Measurements from ENCODE around the gene NUP37.

Gene NUP37

GRCh38 chr12:102059343-102059742 is 60.6 kb downstream of the NUP37 start:
- H3K4me3 ChIP-seq (ENCODE audit: low read depth, low read length), result no peak overlapping the region
- H3K27ac ChIP-seq (ENCODE audit: low read depth, low read length), result no peak overlapping the region
- no peaks in the 10 kb centered on the region for H3K36me3 ChIP-seq (ENCODE audit: control insufficient read depth, insufficient read depth, low read length)
- H3K27me3 ChIP-seq (ENCODE audit: control insufficient read depth, insufficient read depth, low read length), result no peaks in the 10 kb centered on the region
- no peaks in the 10 kb centered on the region for H3K9me3 ChIP-seq (ENCODE audit: control insufficient read depth, insufficient read depth, low read length)
- no peaks in the 10 kb centered on the region for H3K4me1 ChIP-seq (ENCODE audit: control insufficient read depth, insufficient read depth, low read length)
- no peak overlapping the region for H3K9ac ChIP-seq (ENCODE audit: low read depth, low read length)

GRCh38 chr12:102054345-102054744 is 65.6 kb downstream of the NUP37 start:
- Histone ChIP-seq H3K4me1 (ENCODE audit: control insufficient read depth, insufficient read depth, low read length) (no peaks in the 10 kb centered on the region), H3K9ac (ENCODE audit: low read depth, low read length) (no peak overlapping the region), H3K27ac (ENCODE audit: low read depth, low read length) (no peak overlapping the region), H3K27me3 (ENCODE audit: control insufficient read depth, insufficient read depth, low read length) (no peaks in the 10 kb centered on the region), H3K9me3 (ENCODE audit: control insufficient read depth, insufficient read depth, low read length) (no peaks in the 10 kb centered on the region), H3K36me3 (ENCODE audit: control insufficient read depth, insufficient read depth, low read length) (no peaks in the 10 kb centered on the region), H3K4me3 (ENCODE audit: low read depth, low read length) (no peak overlapping the region)

GRCh38 chr12:102053062-102053349 is 66.9 kb downstream of the NUP37 start:
- Histone ChIP-seq H3K27me3 (ENCODE audit: control insufficient read depth, insufficient read depth, low read length) (no peaks in the 10 kb centered on the region), H3K36me3 (ENCODE audit: control insufficient read depth, insufficient read depth, low read length) (no peaks in the 10 kb centered on the region), H3K9ac (ENCODE audit: low read depth, low read length) (no peak overlapping the region), H3K4me3 (ENCODE audit: low read depth, low read length) (no peak overlapping the region), H3K4me1 (ENCODE audit: control insufficient read depth, insufficient read depth, low read length) (no peaks in the 10 kb centered on the region), H3K9me3 (ENCODE audit: control insufficient read depth, insufficient read depth, low read length) (no peaks in the 10 kb centered on the region), H3K27ac (ENCODE audit: low read depth, low read length) (no peak overlapping the region)

- H3K36me3 ChIP-seq (ENCODE audit: control insufficient read depth, insufficient read depth, low read length), result no peaks in the 10 kb centered on the region
- no peaks in the 10 kb centered on the region for H3K9me3 ChIP-seq (ENCODE audit: control insufficient read depth, insufficient read depth, low read length)
- no peak overlapping the region for H3K9ac ChIP-seq (ENCODE audit: low read depth, low read length)
- H3K27me3 ChIP-seq (ENCODE audit: control insufficient read depth, insufficient read depth, low read length), result no peaks in the 10 kb centered on the region
- no peak overlapping the region for H3K27ac ChIP-seq (ENCODE audit: low read depth, low read length)
- H3K4me1 ChIP-seq (ENCODE audit: control insufficient read depth, insufficient read depth, low read length), result no peaks in the 10 kb centered on the region
- H3K4me3 ChIP-seq (ENCODE audit: low read depth, low read length), result no peak overlapping the region
Measured at GRCh38 chr12:102052192-102053061, 67.5 kb downstream of the NUP37 start.

GRCh38 chr12:102051431-102051965 is 68.4 kb downstream of the NUP37 start:
- no peak overlapping the region for H3K4me3 ChIP-seq (ENCODE audit: low read depth, low read length)
- H3K36me3 ChIP-seq (ENCODE audit: control insufficient read depth, insufficient read depth, low read length), result no peaks in the 10 kb centered on the region
- no peaks in the 10 kb centered on the region for H3K27me3 ChIP-seq (ENCODE audit: control insufficient read depth, insufficient read depth, low read length)
- H3K27ac ChIP-seq (ENCODE audit: low read depth, low read length), result no peak overlapping the region
- H3K4me1 ChIP-seq (ENCODE audit: control insufficient read depth, insufficient read depth, low read length), result no peaks in the 10 kb centered on the region
- H3K9ac ChIP-seq (ENCODE audit: low read depth, low read length), result no peak overlapping the region
- no peaks in the 10 kb centered on the region for H3K9me3 ChIP-seq (ENCODE audit: control insufficient read depth, insufficient read depth, low read length)

- Histone ChIP-seq H3K4me1 (ENCODE audit: control insufficient read depth, insufficient read depth, low read length) (no peaks in the 10 kb centered on the region), H3K4me3 (ENCODE audit: low read depth, low read length) (no peak overlapping the region), H3K9ac (ENCODE audit: low read depth, low read length) (no peak overlapping the region), H3K9me3 (ENCODE audit: control insufficient read depth, insufficient read depth, low read length) (no peaks in the 10 kb centered on the region), H3K27me3 (ENCODE audit: control insufficient read depth, insufficient read depth, low read length) (no peaks in the 10 kb centered on the region), H3K27ac (ENCODE audit: low read depth, low read length) (no peak overlapping the region), H3K36me3 (ENCODE audit: control insufficient read depth, insufficient read depth, low read length) (no peaks in the 10 kb centered on the region)
Measured at GRCh38 chr12:102050660-102051430, 69.1 kb downstream of the NUP37 start.

- no peak overlapping the region for H3K4me3 ChIP-seq (ENCODE audit: low read depth, low read length)
- H3K36me3 ChIP-seq (ENCODE audit: control insufficient read depth, insufficient read depth, low read length), result no peaks in the 10 kb centered on the region
- no peaks in the 10 kb centered on the region for H3K27me3 ChIP-seq (ENCODE audit: control insufficient read depth, insufficient read depth, low read length)
- H3K9me3 ChIP-seq (ENCODE audit: control insufficient read depth, insufficient read depth, low read length), result no peaks in the 10 kb centered on the region
- no peaks in the 10 kb centered on the region for H3K4me1 ChIP-seq (ENCODE audit: control insufficient read depth, insufficient read depth, low read length)
- no peak overlapping the region for H3K27ac ChIP-seq (ENCODE audit: low read depth, low read length)
- H3K9ac ChIP-seq (ENCODE audit: low read depth, low read length), result no peak overlapping the region
Measured at GRCh38 chr12:102043928-102044327, 76.0 kb downstream of the NUP37 start.

GRCh38 chr12:102033991-102034745 is 85.7 kb downstream of the NUP37 start:
- H3K36me3 ChIP-seq (ENCODE audit: control insufficient read depth, insufficient read depth, low read length), result no peaks in the 10 kb centered on the region
- H3K9me3 ChIP-seq (ENCODE audit: control insufficient read depth, insufficient read depth, low read length), result no peaks in the 10 kb centered on the region
- H3K27ac ChIP-seq (ENCODE audit: low read depth, low read length), result no peak overlapping the region

GRCh38 chr12:102031852-102032251 is 88.1 kb downstream of the NUP37 start:
- Histone ChIP-seq H3K27ac (ENCODE audit: low read depth, low read length) (no peak overlapping the region), H3K9me3 (ENCODE audit: control insufficient read depth, insufficient read depth, low read length) (no peaks in the 10 kb centered on the region), H3K36me3 (ENCODE audit: control insufficient read depth, insufficient read depth, low read length) (no peaks in the 10 kb centered on the region), H3K9ac (ENCODE audit: low read depth, low read length) (no peak overlapping the region), H3K4me3 (ENCODE audit: low read depth, low read length) (no peak overlapping the region), H3K27me3 (ENCODE audit: control insufficient read depth, insufficient read depth, low read length) (no peaks in the 10 kb centered on the region), H3K4me1 (ENCODE audit: control insufficient read depth, insufficient read depth, low read length) (no peaks in the 10 kb centered on the region)

More at GRCh38 chr12:102033991-102034745, 85.7 kb downstream of the NUP37 start:
- Histone ChIP-seq H3K9ac (ENCODE audit: low read depth, low read length) (no peak overlapping the region), H3K4me3 (ENCODE audit: low read depth, low read length) (no peak overlapping the region), H3K27me3 (ENCODE audit: control insufficient read depth, insufficient read depth, low read length) (no peaks in the 10 kb centered on the region), H3K4me1 (ENCODE audit: control insufficient read depth, insufficient read depth, low read length) (no peaks in the 10 kb centered on the region)

- no peak overlapping the region for H3K9ac ChIP-seq (ENCODE audit: low read depth, low read length)
- no peak overlapping the region for H3K4me3 ChIP-seq (ENCODE audit: low read depth, low read length)
- H3K27ac ChIP-seq (ENCODE audit: low read depth, low read length), result no peak overlapping the region
- no peaks in the 10 kb centered on the region for H3K36me3 ChIP-seq (ENCODE audit: control insufficient read depth, insufficient read depth, low read length)
- H3K27me3 ChIP-seq (ENCODE audit: control insufficient read depth, insufficient read depth, low read length), result no peaks in the 10 kb centered on the region
- H3K4me1 ChIP-seq (ENCODE audit: control insufficient read depth, insufficient read depth, low read length), result no peaks in the 10 kb centered on the region
- H3K9me3 ChIP-seq (ENCODE audit: control insufficient read depth, insufficient read depth, low read length), result no peaks in the 10 kb centered on the region
Measured at GRCh38 chr12:102029141-102029540, 90.8 kb downstream of the NUP37 start.
